OCI-LY3 (cell line): ENCODE results near the gene PLEKHS1.

Source experiments
- H2AFZ ChIP-seq: fragments of 200-600, 300-600 bp; shearing (Covaris generic); 2 replicates; pipeline ENCODE4 v1.6.0; 2014; ENCODE audit warnings: antibody characterized with exemption, low read depth, low read length
- H3K27ac ChIP-seq: fragments of 200-600, 300-600 bp; sonication (generic); 2 replicates; pipeline ENCODE4 v1.5.1; 2014; ENCODE audit warnings: mild to moderate bottlenecking, low read length, moderate library complexity, mixed read lengths
- H3K27me3 ChIP-seq: fragments of 200-600, 300-600 bp; sonication (generic); 2 replicates; pipeline ENCODE4 v1.6.1; 2014; ENCODE audit warnings: low read depth, low read length, mixed read lengths
- H3K36me3 ChIP-seq: fragments of 200-600, 300-600 bp; sonication (generic); replicated peaks from 2 replicates; pipeline ENCODE3; 2014; ENCODE audit warnings: low read depth, low read length, mixed read lengths
- H3K4me1 ChIP-seq: fragments of 300-600, 200-600 bp; sonication (generic); 2 replicates; pipeline ENCODE4 v1.6.1; 2014; ENCODE audit warnings: low read length, mixed read lengths
- H3K4me2 ChIP-seq: fragments of 200-600, 300-600 bp; sonication (generic); 2 replicates; pipeline ENCODE4 v1.6.1; 2014; ENCODE audit warnings: low read length, mixed read lengths
- H3K4me3 ChIP-seq: fragments of 300-600, 200-600 bp; sonication (generic); 2 replicates; pipeline ENCODE4 v1.5.1; 2014; ENCODE audit warnings: antibody characterized with exemption, mild to moderate bottlenecking, low read length, moderate library complexity
- H3K79me2 ChIP-seq: fragments of 300-600, 200-600 bp; shearing (Covaris generic); 2 replicates; pipeline ENCODE4 v1.6.1; 2014; ENCODE audit warnings: mild to moderate bottlenecking, low read length, mixed read lengths
- H3K9ac ChIP-seq: fragments of 300-600, 200-600 bp; shearing (Covaris generic); 2 replicates; pipeline ENCODE4 v1.6.0; 2014; ENCODE audit warnings: mild to moderate bottlenecking, low read length, moderate library complexity
- H3K9me3 ChIP-seq: fragments of 200-600, 300-600 bp; shearing (Covaris generic); 2 replicates; pipeline ENCODE4 v1.6.1; 2014; ENCODE audit warnings: low read length, mixed read lengths; ENCODE audit not compliant: insufficient read depth
- H4K20me1 ChIP-seq: fragments of 200-600, 300-600 bp; sonication (generic); 2 replicates; pipeline ENCODE4 v1.6.1; 2016; ENCODE audit warnings: low read length, mixed read lengths; ENCODE audit not compliant: insufficient read depth
- CTCF ChIP-seq: fragments of 200-600, 300-600 bp; sonication (generic); IDR thresholded peaks from 2 replicates; pipeline ENCODE4 v1.5.1; 2014; ENCODE audit warnings: antibody characterized with exemption, low read length, low read depth
- EZH2phosphoT487 ChIP-seq: fragments of 200-600 bp; shearing (Covaris generic); IDR thresholded peaks from 2 replicates; pipeline ENCODE4 v1.6.1; 2018; ENCODE audit warnings: antibody characterized with exemption, mixed run types, low read depth

The PLEKHS1 gene

GRCh38 chr10:113706623-113707022 lies 44.9 kb upstream of the PLEKHS1 start:
- Histone ChIP-seq H3K4me3 (no peak overlapping the region), H3K79me2 (no peaks in the 10 kb centered on the region), H3K4me2 (no peak overlapping the region), H4K20me1 (no peaks in the 10 kb centered on the region), H2AFZ (no peak overlapping the region), H3K9me3 (no peaks in the 10 kb centered on the region), H3K27ac (no peak overlapping the region), H3K4me1 (no peaks in the 10 kb centered on the region), H3K27me3 (no peaks in the 10 kb centered on the region), H3K9ac (no peak overlapping the region), H3K36me3 (no peaks in the 10 kb centered on the region)
- TF ChIP-seq CTCF (no peak), EZH2phosphoT487 (no peak)

- TF ChIP-seq EZH2phosphoT487 = no peak
- no peak for TF ChIP-seq CTCF
- no peak overlapping the region for H3K9ac ChIP-seq
Measured at GRCh38 chr10:113708640-113709039, 42.8 kb upstream of the PLEKHS1 start.

GRCh38 chr10:113709221-113709838 lies 42.2 kb upstream of the PLEKHS1 start:
- H3K27ac ChIP-seq = no peak overlapping the region
- no peak overlapping the region for H3K4me2 ChIP-seq
- no peak overlapping the region for H3K4me3 ChIP-seq
- no peaks in the 10 kb centered on the region for H3K36me3 ChIP-seq
- H3K27me3 ChIP-seq = no peaks in the 10 kb centered on the region
- TF ChIP-seq EZH2phosphoT487 = no peak
- no peak for TF ChIP-seq CTCF
- H3K9ac ChIP-seq = no peak overlapping the region
- H3K79me2 ChIP-seq = no peaks in the 10 kb centered on the region
- H4K20me1 ChIP-seq = no peaks in the 10 kb centered on the region
- no peak overlapping the region for H2AFZ ChIP-seq
- H3K4me1 ChIP-seq = no peaks in the 10 kb centered on the region
- no peaks in the 10 kb centered on the region for H3K9me3 ChIP-seq

More at GRCh38 chr10:113708640-113709039, 42.8 kb upstream of the PLEKHS1 start:
- no peak overlapping the region for H3K4me2 ChIP-seq
- H4K20me1 ChIP-seq = no peaks in the 10 kb centered on the region
- no peaks in the 10 kb centered on the region for H3K79me2 ChIP-seq
- no peaks in the 10 kb centered on the region for H3K36me3 ChIP-seq
- no peak overlapping the region for H3K4me3 ChIP-seq
- no peaks in the 10 kb centered on the region for H3K9me3 ChIP-seq
- no peak overlapping the region for H2AFZ ChIP-seq
- no peaks in the 10 kb centered on the region for H3K27me3 ChIP-seq
- H3K4me1 ChIP-seq = no peaks in the 10 kb centered on the region
- H3K27ac ChIP-seq = no peak overlapping the region

GRCh38 chr10:113711142-113711541 lies 40.3 kb upstream of the PLEKHS1 start:
- Histone ChIP-seq H3K79me2 (no peaks in the 10 kb centered on the region), H4K20me1 (0 out of 2 replicates have a peak, but pooled peaks cover 5% of the 10 kb centered on the region), H2AFZ (no peak overlapping the region), H3K27ac (no peak overlapping the region), H3K27me3 (peaks cover 5% of the 10 kb centered on the region; the same call in 1 of the 2 replicates), H3K4me2 (no peak overlapping the region), H3K9me3 (no peaks in the 10 kb centered on the region), H3K4me3 (no peak overlapping the region), H3K36me3 (no peaks in the 10 kb centered on the region), H3K4me1 (peaks cover 5% of the 10 kb centered on the region), H3K9ac (no peak overlapping the region)
- TF ChIP-seq CTCF = no peak
- TF ChIP-seq EZH2phosphoT487 = no peak
